Smooth muscle cell (in vitro differentiated cells): ENCODE measurements around the gene DPYSL5. TPM values are rescaled to one million over a fixed set of nuclear protein-coding genes. Genes with fewer than 3 reads are reported as not detected.

ENCODE experiments used
- DNase-seq: peaks from one replicate; lab custom pipeline; 2025; ENCODE audit not compliant: unreplicated experiment; lab: John Stamatoyannopoulos, UW
- H2AFZ ChIP-seq: fragments of 200-600 bp; sonication (generic); 2 replicates; pipeline ENCODE4 v1.6.0; 2016; ENCODE audit warnings: antibody characterized with exemption, low read depth, mild to moderate bottlenecking
- H3F3A ChIP-seq: fragments of 200-600 bp; sonication (generic); 2 replicates; pipeline ENCODE4 v1.6.0; 2017; ENCODE audit warnings: antibody characterized with exemption, low read depth
- H3K27ac ChIP-seq: fragments of 200-600 bp; sonication (generic); 2 replicates; pipeline ENCODE4 v1.5.1; 2016; ENCODE audit warnings: low read depth, mild to moderate bottlenecking
- H3K27me3 ChIP-seq: fragments of 200-600 bp; sonication (generic); 2 replicates; pipeline ENCODE4 v1.6.1; 2016; ENCODE audit warnings: low read depth, mild to moderate bottlenecking
- H3K36me3 ChIP-seq: fragments of 200-600 bp; sonication (generic); 2 replicates; pipeline ENCODE4 v1.5.1; 2016; ENCODE audit warnings: low read depth
- H3K4me1 ChIP-seq: fragments of 200-600 bp; sonication (generic); 2 replicates; pipeline ENCODE4 v1.5.1; 2016; ENCODE audit warnings: low read depth
- H3K4me2 ChIP-seq: fragments of 200-600 bp; sonication (generic); 2 replicates; pipeline ENCODE4 v1.6.0; 2016; ENCODE audit warnings: mild to moderate bottlenecking
- H3K4me3 ChIP-seq: fragments of 200-600 bp; sonication (generic); 2 replicates; pipeline ENCODE4 v1.5.1; 2016; ENCODE audit warnings: mild to moderate bottlenecking
- H3K79me2 ChIP-seq: fragments of 200-600 bp; sonication (generic); 2 replicates; pipeline ENCODE4 v1.6.0; 2016; ENCODE audit warnings: low read depth, mild to moderate bottlenecking
- H3K9ac ChIP-seq: fragments of 200-600 bp; sonication (generic); 2 replicates; pipeline ENCODE4 v1.6.0; 2016; ENCODE audit warnings: low read depth
- H3K9me3 ChIP-seq: fragments of 200-600 bp; sonication (generic); replicated peaks from 2 replicates; pipeline ENCODE4 v1.5.1; 2016; ENCODE audit warnings: low read depth
- H4K20me1 ChIP-seq: fragments of 200-600 bp; sonication (generic); 2 replicates; pipeline ENCODE4 v1.6.0; 2016; ENCODE audit warnings: low read depth
- WGBS: methylation state at CpG from one replicate; pipeline ENCODE4 v1.1.7; 2016; ENCODE audit warnings: low lambda C conversion rate; 5-methylcytosine and 5-hydroxymethylcytosine counted together
- polyA plus RNA-seq: library from polyadenylated mRNA; unstranded; fragments of >200 nt; fragmentation: Nextera tagmentation; extraction: Ambion mirVana; gene quantifications from 2 replicates; pipeline ENCODE4 v1.2.1, GENCODE V29; 2016
- total RNA-seq: library from RNA; depleted of rRNA; stranded (reverse); fragments of >200 nt; gene quantifications from 2 replicates; pipeline ENCODE4 v1.2.3, GENCODE V29; 2014
- TF ChIP-seq, protein P1 (sequence below): fragments of 200-600 bp; sonication (generic); IDR thresholded peaks from 2 replicates; pipeline ENCODE4 v1.5.1; 2017; ENCODE audit warnings: borderline replicate concordance, mild to moderate bottlenecking, antibody characterized with exemption; ENCODE audit not compliant: insufficient read depth, poor library complexity, severe bottlenecking

The DPYSL5 gene
- total and polyA plus RNA-seq, 2 experiments from 2014 or later, result 0.40 TPM; not detected in 1

DNA sequence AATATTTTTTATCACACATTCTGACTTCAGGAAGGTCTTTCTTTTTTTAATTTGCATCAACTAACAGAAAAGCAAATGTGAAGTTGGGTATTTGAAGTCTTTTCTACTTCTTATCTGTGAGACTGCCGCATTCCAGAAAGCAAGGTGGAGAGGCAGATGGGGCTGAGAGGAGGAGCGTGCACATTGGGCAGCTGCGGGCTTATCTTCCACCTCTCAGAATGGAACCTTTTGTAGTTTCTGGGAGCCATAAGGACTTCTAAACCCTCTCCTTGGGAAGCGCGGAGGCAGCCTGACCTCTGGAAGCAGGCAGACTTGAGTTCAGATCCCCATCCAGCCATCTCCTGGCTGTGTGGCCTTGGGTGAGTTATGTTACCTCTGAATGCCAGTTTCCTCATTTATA is 126.4 kb downstream of the DPYSL5 start:
- H3K4me3 ChIP-seq, result no peak overlapping the region
- DNase-seq, result no peak
- peaks cover 13% of the 10 kb centered on the region for H3K79me2 ChIP-seq
- no peak overlapping the region for H3K27ac ChIP-seq
- no peak overlapping the region for H3K9ac ChIP-seq
- TF ChIP-seq, protein P1, sequence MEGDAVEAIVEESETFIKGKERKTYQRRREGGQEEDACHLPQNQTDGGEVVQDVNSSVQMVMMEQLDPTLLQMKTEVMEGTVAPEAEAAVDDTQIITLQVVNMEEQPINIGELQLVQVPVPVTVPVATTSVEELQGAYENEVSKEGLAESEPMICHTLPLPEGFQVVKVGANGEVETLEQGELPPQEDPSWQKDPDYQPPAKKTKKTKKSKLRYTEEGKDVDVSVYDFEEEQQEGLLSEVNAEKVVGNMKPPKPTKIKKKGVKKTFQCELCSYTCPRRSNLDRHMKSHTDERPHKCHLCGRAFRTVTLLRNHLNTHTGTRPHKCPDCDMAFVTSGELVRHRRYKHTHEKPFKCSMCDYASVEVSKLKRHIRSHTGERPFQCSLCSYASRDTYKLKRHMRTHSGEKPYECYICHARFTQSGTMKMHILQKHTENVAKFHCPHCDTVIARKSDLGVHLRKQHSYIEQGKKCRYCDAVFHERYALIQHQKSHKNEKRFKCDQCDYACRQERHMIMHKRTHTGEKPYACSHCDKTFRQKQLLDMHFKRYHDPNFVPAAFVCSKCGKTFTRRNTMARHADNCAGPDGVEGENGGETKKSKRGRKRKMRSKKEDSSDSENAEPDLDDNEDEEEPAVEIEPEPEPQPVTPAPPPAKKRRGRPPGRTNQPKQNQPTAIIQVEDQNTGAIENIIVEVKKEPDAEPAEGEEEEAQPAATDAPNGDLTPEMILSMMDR, result no peak
- peaks cover 67% of the 10 kb centered on the region for H4K20me1 ChIP-seq
- no peak overlapping the region for H3K4me2 ChIP-seq
- no peaks in the 10 kb centered on the region for H3F3A ChIP-seq
- H2AFZ ChIP-seq, result no peak overlapping the region
- no peaks in the 10 kb centered on the region for H3K9me3 ChIP-seq
- no peaks in the 10 kb centered on the region for H3K27me3 ChIP-seq
- 90% methylated on average over 5 of the region's 5 CpGs for WGBS
- no peaks in the 10 kb centered on the region for H3K36me3 ChIP-seq
- peaks cover 3% of the 10 kb centered on the region for H3K4me1 ChIP-seq

DNA sequence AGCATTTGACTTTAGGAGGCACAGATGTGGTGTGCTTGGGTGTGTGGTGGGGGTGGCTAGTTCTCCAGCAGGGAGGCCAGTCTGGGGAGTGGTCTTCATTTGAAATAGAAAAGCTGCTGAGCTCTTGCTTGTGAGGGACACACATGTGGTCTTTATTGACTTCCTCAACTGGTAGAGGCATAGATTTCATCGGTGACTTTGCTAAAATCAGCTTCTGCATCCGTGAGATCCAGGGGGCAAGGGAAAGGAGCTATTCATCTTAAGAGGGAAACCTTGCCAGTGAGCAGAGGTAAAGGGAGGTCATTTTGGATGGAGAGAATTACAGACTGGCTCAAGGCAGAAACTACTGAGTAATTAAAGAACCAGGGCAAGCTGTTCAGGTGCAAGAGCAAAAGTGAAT is 127.2 kb downstream of the DPYSL5 start:
- Histone ChIP-seq H3K4me2 (no peak overlapping the region), H3K79me2 (peaks cover 13% of the 10 kb centered on the region)

DNA sequence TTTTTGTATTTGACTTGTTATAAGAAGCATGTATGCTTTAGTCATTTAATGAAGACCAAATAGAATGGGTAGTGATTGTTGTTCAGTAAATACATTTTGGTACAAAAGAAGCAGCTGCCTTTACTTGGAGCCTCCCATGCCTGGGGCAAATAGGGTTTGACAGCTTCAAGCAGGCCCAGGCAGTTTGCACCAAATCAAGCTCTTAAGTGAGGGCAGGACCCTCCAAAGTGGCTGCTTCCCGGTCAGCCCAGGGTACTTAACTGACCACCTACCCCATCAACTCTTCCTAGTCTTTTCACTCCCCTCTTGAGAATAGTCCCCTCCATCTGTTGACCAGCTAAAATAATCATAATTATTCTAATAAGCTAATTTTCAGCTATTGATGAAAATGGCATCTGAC is 127.7 kb downstream of the DPYSL5 start:
- Histone ChIP-seq H3K9me3 (no peaks in the 10 kb centered on the region), H3K4me3 (no peak overlapping the region), H3F3A (no peaks in the 10 kb centered on the region), H4K20me1 (peaks cover 79% of the 10 kb centered on the region), H3K9ac (no peak overlapping the region), H3K4me1 (peaks cover 3% of the 10 kb centered on the region), H2AFZ (no peak overlapping the region), H3K4me2 (no peak overlapping the region), H3K27me3 (no peaks in the 10 kb centered on the region), H3K27ac (no peak overlapping the region), H3K79me2 (peaks cover 13% of the 10 kb centered on the region), H3K36me3 (no peaks in the 10 kb centered on the region)
- WGBS, result 58% methylated on average over 1 of the region's 1 CpG
- no peak for DNase-seq
- TF ChIP-seq, protein P1, result no peak

More for the DNA sequence above, 127.2 kb downstream of the DPYSL5 start:
- Histone ChIP-seq H3K9me3 (no peaks in the 10 kb centered on the region), H3K36me3 (no peaks in the 10 kb centered on the region), H3K27ac (no peak overlapping the region), H3K4me3 (no peak overlapping the region), H3F3A (no peaks in the 10 kb centered on the region), H3K4me1 (peaks cover 3% of the 10 kb centered on the region), H4K20me1 (peaks cover 75% of the 10 kb centered on the region), H3K9ac (no peak overlapping the region), H2AFZ (no peak overlapping the region), H3K27me3 (no peaks in the 10 kb centered on the region)
- DNase-seq, result no peak
- 61% methylated on average over 2 of the region's 2 CpGs for WGBS
- TF ChIP-seq, protein P1, result no peak

DNA sequence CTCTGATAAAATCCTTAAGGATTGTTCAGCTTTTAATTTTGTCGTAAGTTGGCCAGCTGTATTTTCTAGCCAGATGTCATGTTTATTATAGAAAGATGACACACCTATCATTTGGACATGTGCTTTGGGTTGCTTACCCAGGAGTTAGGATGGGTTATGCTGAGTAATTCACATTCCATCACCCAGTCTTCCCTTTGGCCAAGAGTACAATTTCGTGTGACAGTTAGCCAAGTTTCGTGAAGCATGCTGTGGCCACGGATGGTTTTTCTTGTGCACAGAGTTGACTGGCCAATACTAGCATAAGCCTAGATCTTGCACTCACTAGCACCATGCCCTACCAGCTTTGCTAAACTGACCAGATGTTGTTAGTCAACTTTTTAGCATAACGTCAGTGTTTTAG is 128.3 kb downstream of the DPYSL5 start:
- H3K4me2 ChIP-seq, result no peak overlapping the region
- no peaks in the 10 kb centered on the region for H3F3A ChIP-seq
- no peak overlapping the region for H3K9ac ChIP-seq
- H3K79me2 ChIP-seq, result peaks cover 13% of the 10 kb centered on the region
- peaks cover 82% of the 10 kb centered on the region for H4K20me1 ChIP-seq
- no peak overlapping the region for H3K4me3 ChIP-seq
- H3K27ac ChIP-seq, result no peak overlapping the region
- H3K27me3 ChIP-seq, result no peaks in the 10 kb centered on the region
- H3K36me3 ChIP-seq, result no peaks in the 10 kb centered on the region
- H2AFZ ChIP-seq, result no peak overlapping the region
- TF ChIP-seq, protein P1, result no peak
- whole genome bisulfite sequencing, result 79% methylated on average over 5 of the region's 5 CpGs
- H3K4me1 ChIP-seq, result peaks cover 3% of the 10 kb centered on the region
- H3K9me3 ChIP-seq, result no peaks in the 10 kb centered on the region
- DNase-seq, result no peak
